ENCODE measurements around the gene HMCN2. TPM values are rescaled to one million over a fixed set of nuclear protein-coding genes. Genes with fewer than 3 reads are reported as not detected.

Gene HMCN2
- total and polyA plus RNA-seq, 2 donors (not counting 3 experiments of a cell fraction or from before 2014, with no cell fraction given): 0.04 to 0.24 TPM

- Histone ChIP-seq H3K4me3 (replicated peaks in 1 of 3; ENCODE audit: insufficient read depth in 1 of 3, low read depth in 1 of 3, low read length in 3 of 3) (no peak overlapping the region), H3K27me3 (ENCODE audit: control insufficient read depth in 2 of 2, insufficient read depth in 2 of 2, low read length in 2 of 2) (no peaks in the 10 kb centered on the region), H4K20me1 (replicated peaks; ENCODE audit: control insufficient read depth, extremely low read depth, insufficient read depth, low read length) (no peaks in the 10 kb centered on the region), H3K27ac (ENCODE audit: insufficient read depth, low read depth, low read length) (no peak overlapping the region), H3K79me2 (ENCODE audit: control insufficient read depth, insufficient read depth, low read length) (no peaks in the 10 kb centered on the region), H3K4me1 (ENCODE audit: control insufficient read depth, extremely low read depth, insufficient read depth, low read length) (no peaks in the 10 kb centered on the region), H2AFZ (ENCODE audit: low read depth, low read length) (no peak overlapping the region), H3K4me2 (ENCODE audit: insufficient read depth, low read length) (no peak overlapping the region), H3K9ac (replicated peaks; ENCODE audit: extremely low read depth, insufficient read depth, low read length) (no peak overlapping the region), H3K36me3 (ENCODE audit: control insufficient read depth in 2 of 2, extremely low read depth in 1 of 2, insufficient read depth in 2 of 2, low read length in 2 of 2) (no peaks in the 10 kb centered on the region), H3K9me1 (replicated peaks; ENCODE audit: control insufficient read depth, extremely low read depth, insufficient read depth, low read length) (no peaks in the 10 kb centered on the region), H3K9me3 (replicated peaks; ENCODE audit: control insufficient read depth, insufficient read depth, low read length) (no peaks in the 10 kb centered on the region)
- DNase-seq (ENCODE audit: low read depth, low spot score) (no peak), FAIRE-seq (no peak)
- dilution Hi-C loops (cut with MboI; ENCODE audit: extremely low pct_ligation_motif_present, low sequenced_read_pairs) (no loop called here), intact Hi-C loops (cut with micrococcal nuclease) (no loop called here)
- CTCF ChIA-PET: no interaction called here
- TF ChIP-seq EZH2 (IDR thresholded peaks at IDR 0.05; ENCODE audit: borderline replicate concordance, low read depth, low read length, severe bottlenecking) (no peak), GATA2 (IDR thresholded peaks at IDR 0.05; ENCODE audit: insufficient read depth, insufficient read length, low read depth, low read length) (no peak), POLR2A (IDR thresholded peaks at IDR 0.05; ENCODE audit: low read depth, low read length) (no peak), CTCF (IDR thresholded peaks at IDR 0.05; ENCODE audit: extremely low read depth in 1 of 2, insufficient read depth in 1 of 2, low read depth in 1 of 2, low read length in 2 of 2) (no peak), FOS (IDR thresholded peaks at IDR 0.05; ENCODE audit: borderline replicate concordance, insufficient read depth, low read length) (no peak), MYC (IDR thresholded peaks at IDR 0.05; ENCODE audit: low read depth, low read length) (no peak), POLR2AphosphoS5 (IDR thresholded peaks at IDR 0.05; ENCODE audit: insufficient read depth, low read depth, low read length) (no peak), MAX (IDR thresholded peaks at IDR 0.05; ENCODE audit: insufficient read depth, insufficient read length) (no peak), JUN (IDR thresholded peaks at IDR 0.05; ENCODE audit: borderline replicate concordance, insufficient read depth, insufficient read length, low read depth) (no peak)
- POLR2A ChIA-PET: no interaction called here
- BruUV-seq (replicated peaks): no TSS peak
These were observed 112.1 kb downstream of the HMCN2 start for GRCh38 chr9:130377612-130378011.
